ENCODE measurements around the gene LRPAP1.
"Not testable (repeated sequence)": the region's sequence is repeated elsewhere in the genome, so short reads cannot be mapped to it uniquely, and the experiment has no call there.

- not testable (repeated sequence) for TF ChIP-seq CTCF (conservative IDR thresholded peaks at IDR 0.05; ENCODE audit: low read depth in 2 of 2); POLR2AphosphoS5 (IDR thresholded peaks at IDR 0.05; ENCODE audit: low read depth); REST (IDR thresholded peaks at IDR 0.05; ENCODE audit: unreplicated experiment); EZH2 (IDR thresholded peaks at IDR 0.05; ENCODE audit: low read depth, unreplicated experiment)
Observed at GRCh38 chr4:3569611-3570010, 37.4 kb upstream of the LRPAP1 start.
